Loucy (cell line): Measurements from ENCODE around the gene BRIP1.

ENCODE experiments used
- H2AFZ ChIP-seq: fragments of 200-600 bp; sonication (generic); 2 replicates; pipeline ENCODE4 v1.6.0; 2016; ENCODE audit warnings: antibody characterized with exemption, mild to moderate bottlenecking, low read length, moderate library complexity
- H3F3A ChIP-seq: fragments of 200-600 bp; 2 replicates; pipeline ENCODE4 v1.6.0; 2016; ENCODE audit warnings: antibody characterized with exemption, low read depth, mild to moderate bottlenecking
- H3K27me3 ChIP-seq: fragments of 200-600 bp; sonication (generic); 2 replicates; pipeline ENCODE4 v1.6.1; 2014; ENCODE audit warnings: low read length, mild to moderate bottlenecking; ENCODE audit not compliant: insufficient read depth, poor library complexity, severe bottlenecking
- H3K36me3 ChIP-seq: fragments of 200-600 bp; sonication (generic); 2 replicates; pipeline ENCODE4 v1.6.1; 2016; ENCODE audit warnings: low read length; ENCODE audit not compliant: insufficient read depth
- H3K4me1 ChIP-seq: fragments of 200-600 bp; sonication (generic); 2 replicates; pipeline ENCODE4 v1.5.1; 2014; ENCODE audit warnings: low read length, mild to moderate bottlenecking; ENCODE audit not compliant: insufficient read depth, poor library complexity, severe bottlenecking
- H3K4me2 ChIP-seq: fragments of 200-600 bp; sonication (generic); 2 replicates; pipeline ENCODE4 v1.6.0; 2014; ENCODE audit warnings: antibody characterized with exemption, low read length, low read depth, mild to moderate bottlenecking; ENCODE audit not compliant: poor library complexity, severe bottlenecking
- H3K4me3 ChIP-seq: fragments of 200-600 bp; sonication (generic); 2 replicates; pipeline ENCODE4 v1.5.1; 2014; ENCODE audit warnings: low read length, mild to moderate bottlenecking, mixed read lengths; ENCODE audit not compliant: poor library complexity, severe bottlenecking
- H3K79me2 ChIP-seq: fragments of 200-600 bp; sonication (generic); 2 replicates; pipeline ENCODE4 v1.6.1; 2014; ENCODE audit warnings: low read length; ENCODE audit not compliant: insufficient read depth
- H3K9ac ChIP-seq: fragments of 200-600 bp; sonication (generic); 2 replicates; pipeline ENCODE4 v1.6.0; 2014; ENCODE audit warnings: mild to moderate bottlenecking, low read depth, low read length, moderate library complexity; ENCODE audit not compliant: poor library complexity, severe bottlenecking
- H3K9me2 ChIP-seq: fragments of 200-600 bp; sonication (generic); replicated peaks from 2 replicates; pipeline ENCODE4 v1.6.1; 2016; ENCODE audit warnings: low read depth, low read length, mixed read lengths
- H3K9me3 ChIP-seq: fragments of 200-600 bp; sonication (generic); 2 replicates; pipeline ENCODE4 v1.6.1; 2014; ENCODE audit warnings: mild to moderate bottlenecking, antibody characterized with exemption, low read length, low read depth; ENCODE audit not compliant: insufficient read depth
- H4K20me1 ChIP-seq: fragments of 200-600 bp; sonication (generic); 2 replicates; pipeline ENCODE4 v1.6.0; 2014; ENCODE audit warnings: antibody characterized with exemption, low read length, mild to moderate bottlenecking; ENCODE audit not compliant: insufficient read depth, poor library complexity, severe bottlenecking
- CTCF ChIP-seq: fragments of 200-600 bp; sonication (generic); conservative IDR thresholded peaks from 2 replicates; pipeline ENCODE4 v1.5.1; 2014; ENCODE audit warnings: mild to moderate bottlenecking, antibody characterized with exemption, low read length
- EZH2phosphoT487 ChIP-seq: fragments of 200-600 bp; IDR thresholded peaks from 2 replicates; pipeline ENCODE4 v1.6.1; 2018; ENCODE audit warnings: antibody characterized with exemption, mild to moderate bottlenecking, moderate library complexity, borderline replicate concordance

The BRIP1 gene

GRCh38 chr17:61734012-61734411 is 129.3 kb downstream of the BRIP1 start:
- Histone ChIP-seq H3K4me3 (no peak overlapping the region), H3K36me3 (peaks cover 26% of the 10 kb centered on the region; the same call in 1 of the 2 replicates), H3K9me2 (no peaks in the 10 kb centered on the region), H3K4me1 (no peaks in the 10 kb centered on the region), H3K27me3 (no peaks in the 10 kb centered on the region), H3K4me2 (no peak overlapping the region), H3K79me2 (no peaks in the 10 kb centered on the region), H3K9me3 (peaks cover 10% of the 10 kb centered on the region), H3K9ac (no peak overlapping the region), H3F3A (no peaks in the 10 kb centered on the region), H2AFZ (no peak overlapping the region), H4K20me1 (no peaks in the 10 kb centered on the region)
- TF ChIP-seq EZH2phosphoT487 (no peak), CTCF (no peak)

GRCh38 chr17:61733021-61733420 is 130.3 kb downstream of the BRIP1 start:
- Histone ChIP-seq H3K27me3 (no peaks in the 10 kb centered on the region), H4K20me1 (no peaks in the 10 kb centered on the region), H3K9me2 (no peaks in the 10 kb centered on the region), H3F3A (no peaks in the 10 kb centered on the region), H3K36me3 (peaks cover 17% of the 10 kb centered on the region; the same call in 1 of the 2 replicates), H3K4me2 (no peak overlapping the region), H2AFZ (no peak overlapping the region), H3K4me1 (peaks cover 6% of the 10 kb centered on the region), H3K4me3 (no peak overlapping the region), H3K79me2 (no peaks in the 10 kb centered on the region), H3K9ac (no peak overlapping the region), H3K9me3 (peaks cover 10% of the 10 kb centered on the region)
- TF ChIP-seq CTCF (no peak), EZH2phosphoT487 (no peak)

GRCh38 chr17:61732169-61732568 is 131.2 kb downstream of the BRIP1 start:
- Histone ChIP-seq H3K27me3 (no peaks in the 10 kb centered on the region), H3K79me2 (no peaks in the 10 kb centered on the region), H3K9me3 (peaks cover 8% of the 10 kb centered on the region), H2AFZ (no peak overlapping the region), H3K4me3 (no peak overlapping the region), H3K9ac (no peak overlapping the region), H3K4me2 (no peak overlapping the region), H4K20me1 (no peaks in the 10 kb centered on the region), H3K4me1 (peaks cover 6% of the 10 kb centered on the region), H3K36me3 (0 out of 2 replicates have a peak, but pooled peaks cover 8% of the 10 kb centered on the region), H3F3A (no peaks in the 10 kb centered on the region), H3K9me2 (no peaks in the 10 kb centered on the region)
- no peak for TF ChIP-seq CTCF
- TF ChIP-seq EZH2phosphoT487 = no peak
